ENCODE measurements around the gene ADISSP.

The ADISSP gene

DNA sequence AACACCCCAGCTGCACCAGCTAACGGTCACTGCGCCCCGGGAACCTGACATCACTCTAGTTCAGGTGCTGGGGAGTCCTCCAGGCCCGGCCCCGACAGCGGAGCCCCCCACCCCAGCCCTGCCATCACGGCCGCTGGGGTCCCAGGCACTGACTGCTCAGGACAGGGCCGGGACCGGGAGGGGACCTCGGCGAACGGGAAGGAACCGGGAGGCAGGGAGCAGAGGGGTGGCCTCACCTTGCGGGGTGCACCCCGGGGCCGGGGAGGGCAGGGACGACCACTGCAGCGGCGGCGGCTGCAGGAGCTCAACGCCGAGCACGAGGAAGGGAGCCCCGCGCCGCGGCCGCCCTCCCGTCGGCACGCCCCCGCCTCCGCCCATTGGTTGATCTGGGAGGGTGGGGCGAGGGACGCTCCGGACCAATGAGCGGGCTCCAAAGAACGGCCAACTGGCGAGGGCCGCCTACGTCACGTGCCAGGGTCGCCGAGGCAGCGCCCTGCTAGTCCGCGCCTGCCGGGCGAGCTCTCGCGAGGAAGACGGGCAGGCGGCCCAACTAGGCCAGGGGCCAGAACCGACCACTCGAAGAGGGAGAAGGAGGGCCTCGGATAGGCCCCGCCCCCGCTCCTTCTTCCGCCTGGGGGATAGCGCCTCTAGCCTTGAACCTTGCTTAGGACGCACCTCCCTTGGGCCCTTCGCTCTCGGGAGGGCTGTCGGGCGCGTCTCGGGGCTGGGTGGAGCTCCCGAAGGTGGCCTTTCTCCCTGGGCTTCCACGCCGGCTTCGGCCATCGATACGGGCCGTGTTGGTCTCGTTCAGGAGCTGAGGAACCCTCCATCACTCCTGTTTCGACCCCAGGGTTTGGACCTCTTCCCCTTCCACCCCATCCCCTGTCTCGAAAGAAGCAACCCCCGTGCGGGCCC is at the start of gene ADISSP:
Gene ADISSP, minus strand, starts transcription at position 327 of the 915 bp plus-strand sequence. CDS start 7,653 bp downstream, outside the sequence.
- DNase-seq (ENCODE audit: low spot score), result peak; percentile 98

DNA sequence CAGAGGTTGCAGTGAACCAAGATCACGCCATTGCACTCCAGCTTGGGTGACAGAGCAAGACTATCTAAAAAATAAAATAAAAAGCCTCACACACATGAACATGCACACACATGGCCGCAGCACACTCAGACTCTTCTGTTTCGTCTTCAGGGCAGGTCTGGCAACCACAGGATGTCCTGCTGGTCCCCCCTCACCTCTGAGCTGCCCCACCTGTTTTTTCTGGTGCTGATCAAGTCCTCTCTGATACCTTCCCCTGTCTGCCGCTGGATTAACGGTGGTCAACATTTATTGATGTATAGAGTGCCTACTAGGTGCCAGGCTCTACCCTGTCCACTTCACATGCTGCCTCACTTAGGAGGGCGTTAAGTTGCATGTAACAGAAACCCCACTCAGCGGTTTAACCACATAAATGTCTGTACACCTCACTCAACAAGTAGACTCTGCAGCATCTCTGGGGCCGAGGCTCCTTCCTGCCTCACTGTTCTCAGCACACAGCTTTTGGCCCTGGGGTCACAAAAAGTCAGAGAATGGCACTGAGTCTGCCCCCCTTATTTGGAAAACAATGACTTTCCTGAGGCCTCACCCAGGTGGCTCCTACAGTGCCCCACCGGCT is 48.3 kb upstream of the ADISSP start:
- DNase-seq (ENCODE audit: low spot score), result peak; percentile 53

- DNase-seq (ENCODE audit: low spot score), result no peak
Observed at GRCh38 chr20:3814928-3815495, 47.5 kb upstream of the ADISSP start.

DNA sequence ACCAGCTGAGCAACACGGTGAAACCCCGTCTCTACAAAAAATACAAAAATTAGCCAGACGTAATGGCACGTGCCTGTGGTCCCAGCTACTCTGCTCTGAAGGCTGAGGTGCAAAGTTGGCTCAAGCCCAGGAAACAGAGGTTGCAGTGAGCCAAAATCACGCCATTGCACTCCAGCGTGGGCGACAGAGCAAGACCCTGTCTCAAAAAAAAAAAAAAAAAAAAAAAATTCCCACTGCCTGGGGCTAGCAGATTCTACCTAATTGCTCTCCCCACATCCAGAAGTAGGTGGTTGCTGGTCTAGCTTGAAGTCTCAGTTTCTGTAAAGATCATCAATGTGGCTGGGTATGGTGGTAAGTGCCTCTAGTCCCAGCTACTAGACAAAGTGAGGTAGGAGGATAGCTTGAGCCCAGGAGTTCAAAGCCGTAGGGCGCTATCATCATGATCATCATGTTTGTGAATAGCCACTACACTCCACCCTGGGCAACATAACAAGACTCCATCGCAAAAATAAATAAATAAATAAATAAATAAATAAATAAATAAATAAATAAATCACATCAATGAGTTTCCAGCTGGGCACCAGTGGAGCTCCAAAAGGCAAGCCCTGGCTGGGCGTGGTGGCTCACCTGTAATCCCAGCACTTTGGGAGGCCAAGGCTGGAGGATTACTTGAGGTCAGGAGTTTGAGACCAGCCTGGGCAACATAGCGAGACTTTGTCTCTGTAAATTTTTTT is 46.5 kb upstream of the ADISSP start:
- DNase-seq (ENCODE audit: low spot score), result no peak

DNA sequence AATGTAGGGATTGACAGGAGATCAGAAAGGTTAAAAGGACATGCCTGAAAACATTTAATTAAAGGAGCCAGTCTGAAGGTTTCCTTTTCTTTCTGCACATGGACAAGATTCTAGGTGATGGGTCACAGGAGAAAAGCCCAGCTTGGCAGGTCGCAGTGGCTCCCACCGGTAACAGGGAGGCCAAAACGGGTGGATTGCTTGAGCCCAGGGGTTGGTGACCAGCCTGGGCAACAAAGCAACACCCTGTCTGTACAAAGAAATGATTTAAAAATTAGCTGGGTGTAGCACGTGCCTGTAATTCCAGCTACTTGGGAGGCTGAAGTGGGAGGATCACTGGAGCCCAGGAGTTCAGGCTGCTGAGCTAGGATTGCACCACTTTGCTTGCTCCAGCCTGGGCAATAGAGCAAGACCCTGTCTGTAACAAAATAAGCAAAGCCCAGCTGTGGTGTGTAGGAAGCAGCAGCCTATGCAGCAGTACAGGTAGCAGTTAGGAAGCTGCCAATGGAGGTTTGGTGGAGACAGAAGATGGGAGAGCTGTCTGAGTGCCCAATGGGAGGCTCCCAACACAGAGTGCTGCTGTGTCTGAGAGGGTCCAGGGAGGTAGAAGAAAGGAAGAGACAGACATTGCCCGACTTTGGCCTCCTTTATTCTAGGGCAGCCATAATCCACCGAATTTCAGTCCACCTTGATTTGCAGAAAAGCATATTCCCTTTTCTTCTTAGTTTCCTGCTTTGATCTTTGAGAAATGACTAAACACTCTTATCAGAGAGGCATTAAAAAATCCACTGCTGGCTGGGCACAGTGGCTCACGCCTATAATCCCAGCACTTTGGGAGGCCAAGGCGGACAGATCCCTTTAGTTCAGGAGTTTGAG is 45.7 kb upstream of the ADISSP start:
- DNase-seq (ENCODE audit: low spot score), result no peak

DNA sequence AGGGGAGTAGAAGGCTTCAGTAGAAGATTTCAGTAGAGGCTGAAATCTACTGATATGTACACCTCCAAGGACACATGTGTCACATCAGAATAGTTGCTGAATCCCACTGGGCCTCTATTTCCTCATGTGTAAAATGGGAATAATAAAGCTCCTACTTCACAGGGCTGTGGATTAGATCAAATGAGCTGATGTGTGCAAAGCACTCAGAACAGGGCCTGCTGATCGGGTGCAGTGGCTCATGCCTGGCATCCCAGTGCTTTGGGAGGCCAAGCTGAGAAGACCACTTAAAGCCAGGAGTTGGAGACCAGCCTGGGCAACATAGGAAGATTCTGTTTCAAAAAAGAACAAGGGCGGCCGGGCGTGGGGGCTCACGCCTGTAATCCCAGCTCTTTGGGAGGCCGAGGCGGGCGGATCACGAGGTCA is 44.7 kb upstream of the ADISSP start:
- DNase-seq (ENCODE audit: low spot score), result no peak

DNA sequence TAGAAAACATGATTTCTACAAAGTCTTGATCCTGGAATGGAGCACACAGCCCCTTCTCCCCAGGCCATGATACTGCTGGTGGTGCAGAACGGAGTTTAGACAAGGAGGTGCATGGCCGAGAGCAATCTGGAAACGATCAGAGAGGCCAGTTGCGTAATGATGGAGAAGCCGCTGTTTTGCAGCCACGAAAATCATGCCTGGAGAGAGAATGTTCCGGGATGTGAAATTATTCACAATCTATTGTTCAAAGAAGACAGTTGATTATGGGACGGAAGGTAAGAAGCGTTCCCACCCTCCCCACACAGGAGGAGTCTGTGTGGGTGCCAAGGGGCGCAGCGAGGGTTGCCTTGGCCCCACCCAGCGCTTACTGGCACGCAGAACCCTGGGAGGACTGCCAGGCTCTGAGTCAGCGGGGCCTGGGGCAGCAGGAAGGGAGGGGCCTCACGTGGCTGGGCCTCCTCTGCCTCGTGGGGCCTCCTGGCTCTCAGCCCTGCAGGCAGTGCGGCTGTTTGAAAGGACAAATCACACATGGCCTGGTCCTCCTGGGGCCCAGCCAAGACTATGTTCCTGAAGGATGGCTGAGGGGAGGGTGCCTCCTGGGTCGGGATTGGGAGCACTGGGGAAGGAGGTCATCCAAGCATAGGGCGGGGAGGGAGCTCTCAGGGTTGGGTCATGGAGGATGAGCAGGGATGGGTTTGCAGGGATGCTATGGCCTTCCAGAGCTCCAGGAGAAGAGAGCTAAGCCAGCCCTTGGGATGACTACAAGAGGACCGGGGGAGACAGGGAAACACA is 44.1 kb upstream of the ADISSP start:
- peak; percentile 95 for DNase-seq (ENCODE audit: low spot score)

DNA sequence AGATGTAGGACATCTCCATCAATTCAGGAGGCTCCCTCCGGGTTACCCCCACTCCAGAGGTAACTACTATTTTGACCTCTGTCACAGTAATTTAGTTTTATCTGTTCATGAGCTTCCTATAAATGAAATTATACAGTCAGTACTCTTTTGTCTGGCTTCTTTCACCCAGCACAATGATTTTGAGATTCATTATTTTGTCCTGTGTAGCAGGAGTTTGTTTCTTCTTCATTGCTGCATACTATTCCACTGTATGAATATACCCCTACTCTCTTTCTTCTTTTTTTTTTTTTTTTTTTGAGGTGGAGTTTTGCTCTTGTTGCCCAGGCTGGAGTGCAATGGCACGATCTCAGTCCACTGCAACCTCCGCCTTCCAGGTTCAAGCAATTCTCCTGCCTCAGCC is 41.0 kb upstream of the ADISSP start:
- DNase-seq (ENCODE audit: low spot score), result no peak

- DNase-seq (ENCODE audit: low spot score), result no peak
Observed at GRCh38 chr20:3804781-3805180, 37.2 kb upstream of the ADISSP start.

DNA sequence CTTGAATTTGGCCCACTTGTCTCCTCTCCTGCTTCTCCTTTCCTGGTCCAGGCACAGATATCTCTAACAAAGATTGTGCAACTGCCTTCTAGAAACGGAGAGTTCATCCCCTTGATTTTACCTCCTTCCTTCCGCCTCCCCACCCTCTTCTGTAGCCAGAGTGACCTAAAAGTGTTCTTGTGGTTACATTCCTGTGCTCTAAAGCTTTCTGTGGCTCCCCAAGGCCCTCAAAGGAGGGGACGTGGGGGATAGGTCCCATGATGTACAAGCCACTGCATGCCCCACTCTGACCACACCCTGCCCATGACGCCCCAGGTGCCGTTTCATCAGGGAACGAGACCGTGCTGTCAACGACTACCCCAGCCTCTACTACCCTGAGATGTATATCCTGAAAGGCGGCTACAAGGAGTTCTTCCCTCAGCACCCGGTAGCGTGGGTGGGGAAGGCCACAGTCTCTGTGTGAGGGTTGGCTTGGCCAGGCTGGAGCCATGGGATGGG is 36.8 kb upstream of the ADISSP start:
- DNase-seq (ENCODE audit: low spot score), result no peak

- no peak for DNase-seq (ENCODE audit: low spot score)
Observed at GRCh38 chr20:3803854-3804253, 36.3 kb upstream of the ADISSP start.

DNA sequence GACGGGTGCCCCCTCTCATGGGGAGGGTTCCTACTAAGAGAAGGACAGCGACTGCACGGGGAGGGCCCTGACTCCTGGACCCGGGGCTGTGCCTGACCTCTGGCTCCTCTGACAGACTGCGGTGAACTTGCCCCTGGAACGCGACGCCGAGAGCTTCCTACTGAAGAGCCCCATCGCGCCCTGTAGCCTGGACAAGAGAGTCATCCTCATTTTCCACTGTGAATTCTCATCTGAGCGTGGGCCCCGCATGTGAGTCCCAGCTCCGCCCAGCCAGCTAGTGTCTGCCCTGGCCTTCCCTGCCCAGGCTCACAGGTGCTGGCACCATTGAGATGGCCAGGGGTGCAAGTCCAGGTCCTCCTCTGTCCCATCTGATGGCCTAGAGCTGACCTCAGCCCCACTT is 35.7 kb upstream of the ADISSP start:
- DNase-seq (ENCODE audit: low spot score), result no peak

DNA sequence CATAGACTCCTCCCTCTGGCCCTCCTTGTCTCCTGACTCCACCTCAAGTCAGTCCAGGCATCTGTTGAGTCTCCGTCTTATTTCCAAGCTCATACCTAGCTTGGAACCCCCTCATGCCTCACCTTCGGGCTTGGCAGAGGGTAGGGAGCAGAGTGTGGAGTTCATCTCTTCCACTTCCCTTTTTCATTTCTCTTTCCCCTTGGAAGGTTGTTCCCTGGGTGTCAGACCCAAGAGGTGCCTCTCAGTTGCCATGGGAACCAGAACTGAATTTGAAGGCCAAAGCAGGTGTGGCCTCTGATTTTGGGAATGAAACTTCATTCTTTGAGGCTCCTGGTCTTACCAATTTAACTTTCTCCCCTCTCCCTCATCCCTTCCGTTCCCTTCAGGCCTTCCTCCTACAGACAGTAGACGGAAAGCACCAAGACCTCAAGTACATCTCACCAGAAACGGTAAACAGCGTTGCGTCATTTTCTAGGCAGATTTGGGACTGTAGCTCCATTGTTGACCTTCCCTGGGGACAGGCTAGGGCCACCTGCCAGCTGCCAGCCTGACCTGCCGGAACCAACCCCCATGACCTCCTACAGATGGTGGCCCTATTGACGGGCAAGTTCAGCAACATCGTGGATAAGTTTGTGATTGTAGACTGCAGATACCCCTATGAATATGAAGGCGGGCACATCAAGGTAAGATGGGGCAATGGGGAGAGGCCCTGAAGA is 35.1 kb upstream of the ADISSP start:
- DNase-seq (ENCODE audit: low spot score), result no peak

DNA sequence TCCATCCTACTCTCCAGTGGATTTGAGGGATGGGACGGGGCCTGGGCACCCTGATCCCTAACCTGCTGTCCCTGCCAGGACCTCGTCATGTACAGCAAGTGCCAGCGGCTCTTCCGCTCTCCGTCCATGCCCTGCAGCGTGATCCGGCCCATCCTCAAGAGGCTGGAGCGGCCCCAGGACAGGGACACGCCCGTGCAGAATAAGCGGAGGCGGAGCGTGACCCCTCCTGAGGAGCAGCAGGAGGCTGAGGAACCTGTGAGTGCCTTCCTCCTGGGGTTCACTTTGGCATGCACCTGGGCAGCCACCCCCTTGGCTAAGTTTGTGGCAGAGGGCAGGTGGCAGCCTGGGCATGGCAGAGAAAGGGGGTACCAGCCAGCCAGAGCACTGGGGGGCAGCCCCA is 34.3 kb upstream of the ADISSP start:
- DNase-seq (ENCODE audit: low spot score), result no peak

DNA sequence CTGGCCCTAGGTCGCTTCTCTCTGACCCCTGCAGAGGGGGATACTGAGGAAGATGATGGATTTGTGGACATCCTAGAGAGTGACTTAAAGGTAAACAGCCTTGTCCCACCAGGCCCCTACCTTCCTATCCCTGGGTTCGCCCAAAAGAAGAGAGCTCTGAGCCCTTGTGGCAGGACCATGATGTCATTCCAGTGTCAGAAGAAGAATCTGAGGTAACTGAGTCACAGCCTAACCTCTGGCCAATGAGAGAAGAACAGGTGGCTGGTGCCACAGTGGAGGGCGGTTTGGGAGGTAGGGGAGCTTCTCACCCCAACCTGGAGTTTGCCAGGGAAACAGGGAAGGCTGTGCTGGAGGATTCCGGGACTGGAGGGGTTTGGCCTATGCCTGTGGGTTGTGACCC is 33.7 kb upstream of the ADISSP start:
- no peak for DNase-seq (ENCODE audit: low spot score)

GRCh38 chr20:3800878-3801260 is 33.3 kb upstream of the ADISSP start:
- no peak for DNase-seq (ENCODE audit: low spot score)

DNA sequence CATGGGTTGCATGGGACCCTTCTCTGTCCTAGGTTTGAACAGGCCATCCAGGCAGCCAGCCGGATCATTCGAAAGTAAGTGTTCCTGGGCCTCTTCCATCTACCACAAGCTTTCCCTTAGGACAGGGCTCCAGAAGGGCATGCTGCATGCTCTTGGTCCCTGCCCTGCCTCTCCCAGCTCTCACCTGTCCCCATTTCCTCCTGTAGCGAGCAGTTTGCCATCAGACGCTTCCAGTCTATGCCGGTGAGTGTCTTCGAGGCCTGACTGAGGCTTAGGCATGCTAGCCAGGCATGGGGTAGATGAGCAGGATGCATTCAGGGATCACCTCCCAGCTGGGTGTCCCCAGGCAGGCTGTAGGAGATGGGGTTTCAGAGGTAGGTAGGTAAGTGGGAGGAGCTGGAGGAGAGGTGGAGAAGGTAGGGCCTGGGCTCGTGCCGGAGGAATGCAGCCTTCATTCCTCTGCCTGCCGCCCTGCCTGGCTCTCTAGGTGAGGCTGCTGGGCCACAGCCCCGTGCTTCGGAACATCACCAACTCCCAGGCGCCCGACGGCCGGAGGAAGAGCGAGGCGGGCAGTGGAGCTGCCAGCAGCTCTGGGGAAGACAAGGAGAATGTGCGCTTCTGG is 32.8 kb upstream of the ADISSP start:
- no peak for DNase-seq (ENCODE audit: low spot score)

GRCh38 chr20:3798908-3799248 is 31.3 kb upstream of the ADISSP start:
- no peak for DNase-seq (ENCODE audit: low spot score)

GRCh38 chr20:3798373-3798768 is 30.8 kb upstream of the ADISSP start:
- no peak for DNase-seq (ENCODE audit: low spot score)
